Aorta (tissue), 5 donors: Measurements from ENCODE around the gene SCD. TPM values are rescaled to one million over a fixed set of nuclear protein-coding genes. Genes with fewer than 3 reads are reported as not detected.

ENCODE experiments used
- ATAC-seq: fragments of 200-7000 bp; cut with Tn5 transposase; one replicate; pipeline ENCODE4 v1.9.1; 2022; ENCODE audit warnings: moderate library complexity; ENCODE audit not compliant: low FRiP score
- DNase-seq, 2 donors: peaks; one replicate each; pipeline ENCODE4 v3.0.0-alpha.2; 2020
- H3K27ac ChIP-seq, 2 donors: one replicate each; pipeline ENCODE4 v1.5.1; 2013; ENCODE audit warnings: low read length in 2 of 2, mild to moderate bottlenecking in 2 of 2, moderate library complexity in 2 of 2, control low read depth in 1 of 2, inconsistent platforms in 1 of 2, low read depth in 1 of 2
- H3K27me3 ChIP-seq, 2 donors: one replicate each; pipeline ENCODE4 v1.6.1; 2013; ENCODE audit warnings: control low read depth in 1 of 2, low read length in 1 of 2, mild to moderate bottlenecking in 1 of 2, moderate library complexity in 1 of 2; ENCODE audit not compliant: insufficient read depth in 2 of 2, control insufficient read depth in 1 of 2
- H3K36me3 ChIP-seq, 2 donors: one replicate each; pipeline ENCODE4 v1.6.1; 2013; ENCODE audit warnings: control low read depth in 1 of 2, low read length in 1 of 2, mild to moderate bottlenecking in 1 of 2; ENCODE audit not compliant: insufficient read depth in 2 of 2, control insufficient read depth in 1 of 2
- H3K4me1 ChIP-seq, 2 donors: one replicate each; pipeline ENCODE4 v1.6.1; 2013; ENCODE audit warnings: low read length in 2 of 2, control low read depth in 1 of 2, mild to moderate bottlenecking in 1 of 2, moderate library complexity in 1 of 2; ENCODE audit not compliant: insufficient read depth in 2 of 2, control insufficient read depth in 1 of 2
- H3K4me3 ChIP-seq, 2 donors: one replicate each; pipeline ENCODE4 v1.5.1; 2013; ENCODE audit warnings: low read length in 2 of 2, control low read depth in 1 of 2, mild to moderate bottlenecking in 1 of 2
- H3K9me3 ChIP-seq: one replicate; pipeline ENCODE4 v1.6.1; 2013; ENCODE audit warnings: mild to moderate bottlenecking, low read length; ENCODE audit not compliant: control insufficient read depth
- WGBS, 2 donors: extraction: QIAGEN DNeasy Blood & Tissue Kit; methylation state at CpG; one replicate each; pipeline ENCODE4 v1.1.7; 2013; 5-methylcytosine and 5-hydroxymethylcytosine counted together
- intact Hi-C, 2 donors: fragments of 100-400 bp; cut with DNase I; formaldehyde crosslinking; loops; one replicate each; pipeline versions ENCODE4 v1.14.2 to v1.15.0; 2022
- polyA plus RNA-seq, 2 donors: library from polyadenylated mRNA; stranded (reverse); fragments of 200-250 nt; gene quantifications; one replicate each; pipeline ENCODE4 v1.2.3, GENCODE V29; 2013
- total RNA-seq, 2 donors: library from RNA; stranded (reverse); fragmentation: NEBNext Ultra II Directional; extraction: Animal tissue kit (Norgen Biotek cat#: 25700); gene quantifications; one replicate each; pipeline ENCODE4 v1.2.1, GENCODE V29; 2021
- donor health status: healthy with polysubstance abuse.
- donor health status: Bipolar disorder and iron deficiency.
- donor health status: DM: no; HTN: no; CAD: no.
- donor health status: DM: no; HTN: no; CAD: no.
- donor health status: DM: yes; HTN: yes; CAD: no.

The SCD gene
- total and polyA plus RNA-seq, 4 donors = 1.6 to 47.3 (median 17.7) TPM

GRCh38 chr10:100345570-100346330 is 1.3 kb upstream of the SCD start:
- H3K4me1 ChIP-seq = no peaks in the 10 kb centered on the region
- 54% methylated on average over 9 of the region's 9 CpGs for WGBS, 2 donors
- intact Hi-C loops = loop anchor here (2.0 to 10.0 kb wide), 2 partner anchors 27 to 189 kb away; partner anchors contain the start of gene HIF1AN (in 1 of the 2)
- DNase-seq = no peak
- no peak overlapping the region for H3K4me3 ChIP-seq
- H3K36me3 ChIP-seq = no peaks in the 10 kb centered on the region
- no peaks in the 10 kb centered on the region for H3K9me3 ChIP-seq
- H3K27me3 ChIP-seq = no peaks in the 10 kb centered on the region
- ATAC-seq = no peak
- no peak overlapping the region for H3K27ac ChIP-seq

GRCh38 chr10:100346351-100346764 is 675 bp upstream of the SCD start:
- Histone ChIP-seq H3K4me3 (peak overlapping the region; percentile 37 to 61), H3K27ac (no peak overlapping the region), H3K36me3 (no peaks in the 10 kb centered on the region), H3K9me3 (no peaks in the 10 kb centered on the region), H3K27me3 (no peaks in the 10 kb centered on the region), H3K4me1 (no peaks in the 10 kb centered on the region)
- 2 to 3% methylated on average over 36 of the region's 36 CpGs for WGBS, 2 donors
- intact Hi-C loops = loop anchor here (2.0 to 10.0 kb wide), 2 partner anchors 26 to 188 kb away; partner anchors contain the start of gene HIF1AN (in 1 of the 2)
- ATAC-seq = peak; percentile 86
- peak; percentile 85 to 91 for DNase-seq

- H3K36me3 ChIP-seq = no peaks in the 10 kb centered on the region
- intact Hi-C loops = loop anchor here (1.0 to 10.0 kb wide), 3 partner anchors 25 to 187 kb away; partner anchors contain the start of gene HIF1AN (in 1 of the 2)
- no peaks in the 10 kb centered on the region for H3K27me3 ChIP-seq
- ATAC-seq = peak; percentile 43
- H3K4me1 ChIP-seq = no peaks in the 10 kb centered on the region
- no peak for DNase-seq
- H3K4me3 ChIP-seq = peak overlapping the region; percentile 50 to 61
- H3K27ac ChIP-seq = no peak overlapping the region
- WGBS, 2 donors = 12 to 17% methylated on average over 32 of the region's 32 CpGs
- no peaks in the 10 kb centered on the region for H3K9me3 ChIP-seq
These were observed 649 bp downstream of the SCD start for GRCh38 chr10:100347568-100348195.

GRCh38 chr10:100348389-100348927 is 1.4 kb downstream of the SCD start:
- no peaks in the 10 kb centered on the region for H3K27me3 ChIP-seq
- no peaks in the 10 kb centered on the region for H3K9me3 ChIP-seq
- H3K4me3 ChIP-seq = no peak overlapping the region
- intact Hi-C loops = loop anchor here in 1 of 2 donors (10.0 kb wide), 1 partner anchor 186 kb away; the partner anchor contains the start of gene HIF1AN
- ATAC-seq (no peak), DNase-seq (no peak)
- no peak overlapping the region for H3K27ac ChIP-seq
- no peaks in the 10 kb centered on the region for H3K4me1 ChIP-seq
- WGBS, 2 donors = 83 to 91% methylated on average over 3 of the region's 3 CpGs
- no peaks in the 10 kb centered on the region for H3K36me3 ChIP-seq

- 80 to 96% methylated on average over 4 to 5 of the region's 5 CpGs for WGBS, 2 donors
- ATAC-seq (no peak), DNase-seq (no peak)
- Histone ChIP-seq H3K27ac (no peak overlapping the region), H3K27me3 (no peaks in the 10 kb centered on the region), H3K36me3 (no peaks in the 10 kb centered on the region), H3K9me3 (no peaks in the 10 kb centered on the region), H3K4me1 (no peaks in the 10 kb centered on the region), H3K4me3 (no peak overlapping the region)
- intact Hi-C loops = loop anchor here in 1 of 2 donors (10.0 kb wide), 1 partner anchor 186 kb away; the partner anchor contains the start of gene HIF1AN
These were observed 2.1 kb downstream of the SCD start for GRCh38 chr10:100349087-100349486.

GRCh38 chr10:100349672-100350071 is 2.6 kb downstream of the SCD start:
- Histone ChIP-seq H3K36me3 (no peaks in the 10 kb centered on the region), H3K4me3 (no peak overlapping the region), H3K27me3 (no peaks in the 10 kb centered on the region), H3K27ac (no peak overlapping the region), H3K9me3 (no peaks in the 10 kb centered on the region), H3K4me1 (no peaks in the 10 kb centered on the region)
- ATAC-seq (no peak), DNase-seq (no peak)
- 96 to 99% methylated on average over 3 of the region's 3 CpGs for WGBS, 2 donors
- intact Hi-C loops = loop anchor here in 1 of 2 donors (10.0 kb wide), 1 partner anchor 185 kb away; the partner anchor contains the start of gene HIF1AN

GRCh38 chr10:100350914-100351485 is 4.0 kb downstream of the SCD start:
- WGBS, 2 donors = 91 to 94% methylated on average over 5 of the region's 5 CpGs
- H3K9me3 ChIP-seq = no peaks in the 10 kb centered on the region
- intact Hi-C loops = no loop called here
- no peak overlapping the region for H3K4me3 ChIP-seq
- H3K27ac ChIP-seq = no peak overlapping the region
- DNase-seq (no peak), ATAC-seq (no peak)
- peaks cover 0 to 1% of the 10 kb centered on the region in 2 donors for H3K36me3 ChIP-seq
- no peaks in the 10 kb centered on the region for H3K27me3 ChIP-seq
- H3K4me1 ChIP-seq = no peaks in the 10 kb centered on the region

GRCh38 chr10:100353770-100354485 is 6.9 kb downstream of the SCD start:
- Histone ChIP-seq H3K9me3 (no peaks in the 10 kb centered on the region), H3K27me3 (no peaks in the 10 kb centered on the region), H3K4me3 (no peak overlapping the region), H3K36me3 (peaks cover 0 to 1% of the 10 kb centered on the region in 2 donors), H3K27ac (no peak overlapping the region), H3K4me1 (no peaks in the 10 kb centered on the region)
- DNase-seq (no peak), ATAC-seq (no peak)
- intact Hi-C loops = no loop called here
- 91% methylated on average over 6 of the region's 6 CpGs for WGBS, 2 donors
